Epithelial cell of esophagus (primary cell): ENCODE data around the gene CDY2A.
"Not testable (repeated sequence)": the region's sequence is repeated elsewhere in the genome, so short reads cannot be mapped to it uniquely, and the experiment has no call there.

ENCODE experiments used
- DNase-seq: peaks from one replicate; pipeline ENCODE4 v3.0.0; 2010; ENCODE audit warnings: low read depth
- H3K4me3 ChIP-seq: 2 replicates; pipeline ENCODE4 v1.5.1; 2011; ENCODE audit warnings: mild to moderate bottlenecking, low read length, control low read depth

The CDY2A gene

DNA sequence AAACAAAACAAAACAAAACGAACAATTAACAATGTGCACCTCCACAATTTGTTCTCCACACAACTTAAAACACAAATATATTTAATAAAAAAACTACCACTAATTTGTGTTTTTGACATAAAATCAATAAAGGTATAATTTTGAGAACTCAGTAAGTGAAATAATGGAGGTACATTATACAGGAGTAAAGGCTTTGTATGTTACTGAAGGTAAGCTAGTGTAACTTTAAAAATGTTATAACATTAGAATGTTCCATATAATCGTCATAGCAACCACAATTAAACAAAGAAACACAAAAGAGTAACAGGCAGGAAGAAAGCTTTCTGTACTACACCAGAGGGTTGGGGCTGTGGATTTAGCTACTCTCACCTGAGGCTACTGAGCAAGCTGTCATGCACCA, at the start of gene CDY2A:
CDY2A (plus strand) TSS at position 301 of the 400 bp plus-strand sequence. CDS start 328 bp downstream, outside the sequence.
- DNase-seq, H3K4me3 ChIP-seq: not testable (repeated sequence)

DNA sequence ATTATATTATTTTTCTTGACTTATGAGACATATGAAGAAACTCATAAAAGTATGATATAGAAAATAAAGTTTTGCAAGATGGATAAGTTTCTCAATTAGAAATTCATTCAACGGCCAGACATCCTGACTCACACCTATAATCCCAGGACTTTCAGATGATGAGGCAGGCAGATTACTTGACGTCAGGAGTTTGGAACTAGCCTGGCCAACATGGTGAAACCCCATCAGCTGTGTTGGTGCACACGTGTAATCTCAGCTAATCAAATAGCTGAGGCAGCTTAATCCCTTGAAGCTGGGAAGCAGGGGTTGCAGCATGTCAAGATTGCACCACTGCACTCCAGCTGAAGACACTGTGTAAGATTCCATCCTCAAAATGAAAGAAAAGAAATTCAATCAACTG, 28.0 kb upstream of the CDY2A start:
- not testable (repeated sequence) for H3K4me3 ChIP-seq, DNase-seq

DNA sequence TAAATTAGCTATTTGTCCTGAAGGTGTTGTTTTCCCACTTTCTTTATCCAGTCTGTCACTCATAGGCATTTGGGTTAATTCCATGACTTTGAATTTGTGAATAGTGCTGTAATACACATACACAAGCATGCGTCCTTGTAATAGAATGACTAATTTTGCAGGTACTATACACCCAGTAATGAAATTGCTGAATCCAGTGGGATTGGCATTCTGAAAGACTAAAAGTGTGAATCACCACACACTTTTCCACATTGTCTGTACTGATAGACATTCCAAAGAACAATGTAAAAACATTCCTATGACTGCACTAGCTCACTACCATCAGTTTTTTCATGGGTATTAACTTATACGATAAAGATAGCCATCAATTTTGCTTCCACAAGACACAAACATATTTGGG, 27.3 kb upstream of the CDY2A start:
- not testable (repeated sequence) for DNase-seq, H3K4me3 ChIP-seq

DNA sequence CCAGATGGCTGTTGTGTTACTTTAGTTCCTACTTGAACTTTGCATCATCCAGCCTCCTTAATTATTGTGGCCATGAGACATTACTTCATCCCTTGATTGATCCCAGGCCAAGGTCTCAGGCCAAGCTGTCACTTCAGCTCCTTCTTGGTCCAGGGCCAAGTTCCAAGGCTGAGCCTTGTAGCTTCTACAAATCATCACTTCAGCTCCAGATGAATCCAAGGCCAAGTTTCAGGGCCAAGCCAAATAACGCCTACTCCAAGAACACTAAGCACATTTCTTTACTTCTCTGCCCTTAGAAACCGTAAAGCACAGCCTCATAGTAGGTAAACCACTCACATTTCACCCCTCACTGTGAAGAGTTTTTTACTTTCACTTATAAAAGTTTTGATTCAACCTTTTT, 1.7 kb upstream of the CDY2A start:
- H3K4me3 ChIP-seq, DNase-seq: not testable (repeated sequence)

- H3K4me3 ChIP-seq, DNase-seq: not testable (repeated sequence)
Measured at GRCh38 chrY:18028845-18029244, 3.3 kb downstream of the CDY2A start.

DNA sequence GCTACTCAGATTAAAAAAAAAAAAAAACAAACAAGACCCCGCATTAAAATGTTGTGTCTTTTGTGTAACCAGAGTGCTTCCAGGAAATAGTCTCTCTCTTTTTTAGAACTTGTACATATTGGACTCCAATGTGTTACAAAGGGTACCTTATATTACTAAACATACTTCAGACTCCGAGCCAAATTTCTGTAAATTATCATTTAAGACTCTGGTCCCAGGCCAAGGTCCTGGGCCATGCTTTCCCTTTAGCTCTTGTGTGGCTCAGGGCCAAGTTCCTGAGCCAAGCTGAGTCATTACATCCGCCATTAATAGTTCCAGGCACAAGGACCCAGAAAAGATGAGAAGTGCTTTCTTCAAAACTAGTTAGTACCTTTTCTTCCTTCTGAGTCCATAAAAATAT, 4.6 kb downstream of the CDY2A start:
- H3K4me3 ChIP-seq, DNase-seq: not testable (repeated sequence)

- not testable (repeated sequence) for DNase-seq, H3K4me3 ChIP-seq
Measured at GRCh38 chrY:18034100-18034814, 8.7 kb downstream of the CDY2A start.

GRCh38 chrY:18034864-18035263, 9.3 kb downstream of the CDY2A start:
- DNase-seq, H3K4me3 ChIP-seq: not testable (repeated sequence)

DNA sequence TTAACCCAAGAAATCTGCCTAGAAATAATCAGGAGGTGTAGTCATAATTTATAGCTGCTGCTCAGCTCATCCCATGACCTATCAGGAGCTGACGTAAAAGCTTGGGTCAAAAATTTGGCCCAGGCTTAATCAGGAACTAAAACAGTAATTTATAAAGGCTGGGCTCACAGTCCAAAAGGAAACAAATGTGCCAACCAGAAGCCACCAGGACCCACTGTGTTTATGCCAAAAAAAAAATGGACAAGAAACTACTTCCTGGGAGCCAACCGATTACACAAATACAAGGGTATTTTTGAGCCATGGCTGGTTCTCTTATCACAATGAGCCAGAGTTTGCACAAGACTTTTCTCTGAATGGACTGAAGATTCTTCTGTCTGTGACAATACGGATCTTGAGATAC, 19.4 kb downstream of the CDY2A start:
- not testable (repeated sequence) for H3K4me3 ChIP-seq, DNase-seq

DNA sequence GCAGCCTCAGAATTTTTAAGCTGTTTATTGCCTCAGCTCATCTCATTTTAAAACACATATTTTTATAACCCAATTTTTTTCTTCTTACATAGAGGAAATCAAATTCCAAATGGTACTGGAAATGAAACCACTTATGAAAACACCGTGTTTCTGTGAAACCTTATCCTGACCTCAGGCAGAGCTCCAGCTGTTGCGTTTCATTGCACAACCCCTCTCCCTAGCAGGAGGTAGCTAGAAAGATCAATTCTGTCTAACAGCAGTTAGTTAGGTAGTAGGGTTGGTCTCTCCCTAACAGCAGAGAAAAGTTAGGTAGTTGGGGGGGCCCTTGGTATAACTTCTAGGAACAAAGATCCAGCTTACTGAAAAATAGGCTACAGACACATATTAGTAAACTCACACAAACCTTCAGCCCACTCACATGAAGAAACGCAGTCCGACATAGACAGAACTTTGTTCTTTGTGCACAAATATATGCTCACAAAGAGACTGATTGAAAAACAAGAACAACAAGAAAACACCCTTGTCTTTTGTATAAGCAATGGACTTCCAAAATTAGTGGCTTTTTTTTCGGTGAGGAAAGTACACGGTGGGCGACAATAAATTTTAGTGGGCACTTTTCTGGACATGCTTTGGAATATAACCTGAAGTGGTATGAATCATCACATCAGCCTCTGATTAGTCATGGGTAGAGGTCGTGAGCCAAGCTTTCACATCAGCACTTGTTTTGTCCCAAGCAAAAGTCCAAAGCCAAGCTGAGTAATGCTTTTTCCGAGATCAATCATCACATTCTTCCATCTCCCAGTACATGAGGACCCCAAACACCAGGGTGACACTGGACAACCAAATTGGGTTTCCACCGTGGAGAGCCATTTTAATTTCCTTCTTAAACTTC, 22.8 kb downstream of the CDY2A start:
- H3K4me3 ChIP-seq: not testable (repeated sequence)

GRCh38 chrY:18049061-18049460, 23.5 kb downstream of the CDY2A start:
- DNase-seq: not testable (repeated sequence)

More for the DNA sequence above, 22.8 kb downstream of the CDY2A start:
- DNase-seq: not testable (repeated sequence)

DNA sequence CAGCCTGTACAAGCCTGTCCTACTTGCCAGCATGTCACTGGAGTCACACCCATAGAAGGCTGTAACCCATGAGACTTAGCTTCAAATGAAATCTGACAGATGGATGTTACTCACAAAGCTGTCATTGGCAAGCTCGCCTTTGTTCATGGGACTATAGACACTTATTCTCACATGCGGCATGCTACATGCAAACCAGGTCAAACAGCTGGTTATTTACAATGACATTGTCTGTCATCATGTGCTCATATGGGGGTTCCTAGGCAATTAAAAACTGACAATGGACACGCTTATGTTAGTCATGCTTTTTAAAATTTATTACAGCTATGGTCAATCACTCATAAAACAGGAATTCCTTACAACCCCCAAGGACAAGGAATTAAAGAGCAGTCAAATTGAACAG, 30.9 kb downstream of the CDY2A start:
- not testable (repeated sequence) for H3K4me3 ChIP-seq, DNase-seq

More at GRCh38 chrY:18049061-18049460, 23.5 kb downstream of the CDY2A start:
- H3K4me3 ChIP-seq: not testable (repeated sequence)

DNA sequence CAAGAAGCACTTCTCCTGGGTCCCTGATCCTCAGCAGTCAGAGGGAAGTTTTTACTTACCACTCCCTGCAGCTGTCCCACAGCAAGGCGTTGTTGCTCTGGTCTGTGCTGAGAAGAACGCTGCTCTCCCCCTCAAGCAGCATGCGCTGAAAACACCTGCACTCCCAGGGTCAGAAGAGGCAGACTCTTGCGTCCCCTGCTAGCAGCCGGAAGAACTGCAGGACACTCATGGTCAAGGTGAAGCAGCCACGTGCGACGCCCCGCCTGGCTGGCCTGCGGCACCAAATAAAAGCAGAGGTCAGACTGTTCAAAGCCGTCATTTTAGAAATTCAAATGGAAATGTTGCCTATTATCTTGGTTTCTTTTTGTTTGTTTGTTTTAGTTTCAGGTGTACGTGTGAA, 47.9 kb downstream of the CDY2A start:
- not testable (repeated sequence) for DNase-seq, H3K4me3 ChIP-seq
